Suprapubic skin (tissue), 4 donors: Measurements from ENCODE around the gene B3GNT3.

Source experiments
- CTCF ChIP-seq, 2 donors: fragments of 200-600 bp in 1 of 2; fragments of 450-650 bp in 1 of 2; sonication (generic) in 1 of 2; IDR thresholded peaks; one replicate each; pipeline ENCODE4 v1.5.1; 2016 to 2019; ENCODE audit warnings: antibody characterized with exemption in 2 of 2, mild to moderate bottlenecking in 1 of 2, moderate library complexity in 1 of 2
- EP300 ChIP-seq: sonication (generic); formaldehyde crosslinking; IDR thresholded peaks from one replicate; pipeline ENCODE4 v1.6.1; 2017; ENCODE audit warnings: antibody characterized with exemption
- POLR2AphosphoS5 ChIP-seq, 3 donors: sonication (generic); formaldehyde crosslinking; IDR thresholded peaks; one replicate each; pipeline ENCODE4 v1.6.1; 2017; ENCODE audit warnings: antibody characterized with exemption in 3 of 3

DNA sequence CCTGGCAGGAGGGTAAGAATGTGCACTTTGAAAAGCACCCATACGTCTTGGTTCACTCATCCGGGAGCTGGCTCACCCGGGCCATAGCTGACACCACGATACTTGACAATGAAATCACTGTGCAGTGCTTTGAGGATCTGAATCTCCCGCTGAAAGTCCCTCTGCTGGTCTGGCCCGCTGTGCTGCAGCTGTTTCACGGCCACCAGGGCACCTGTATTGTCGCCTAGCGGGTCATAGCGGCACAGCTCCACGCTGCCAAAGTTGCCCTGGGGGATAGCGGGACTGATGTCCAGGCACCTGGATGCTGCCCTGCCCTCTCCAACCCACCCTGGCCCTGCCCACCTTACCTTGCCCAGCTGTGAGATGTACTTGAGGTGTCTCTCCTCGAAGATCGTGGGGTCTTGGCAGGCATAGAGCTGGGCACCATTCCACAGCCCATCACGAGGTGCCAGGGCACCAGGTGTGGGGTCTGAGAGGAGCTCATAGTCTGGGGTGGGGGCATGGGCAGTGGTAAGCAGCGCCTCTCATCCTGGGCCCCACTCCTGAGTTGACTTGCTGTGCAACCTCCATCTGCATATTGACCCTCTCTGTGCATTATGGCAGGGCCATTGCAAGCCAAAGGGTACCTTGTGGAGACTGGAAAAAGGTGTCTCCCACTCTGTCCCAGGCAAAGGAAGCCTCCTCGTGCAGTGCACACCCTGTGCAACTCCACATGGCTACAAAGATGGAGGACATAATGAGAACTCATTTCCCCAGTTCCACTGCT, 37.7 kb downstream of the B3GNT3 start:
- no peak for TF ChIP-seq POLR2AphosphoS5 (IDR thresholded peaks at IDR 0.05)
- TF ChIP-seq EP300: no peak
- TF ChIP-seq CTCF (IDR thresholded peaks at IDR 0.05): no peak
